Measurements from ENCODE around the gene CDK5RAP1. TPM values are rescaled to one million over a fixed set of nuclear protein-coding genes. Genes with fewer than 3 reads are reported as not detected.
"Not testable (repeated sequence)": the region's sequence is repeated elsewhere in the genome, so short reads cannot be mapped to it uniquely, and the experiment has no call there.

The CDK5RAP1 gene
- total RNA-seq, 2 experiments from 2014 or later, result 31.3 to 41.5 TPM

- Mint-ChIP-seq H3K9me3 (ENCODE audit: low read depth) (no peaks in the 10 kb centered on the region), H3K4me3 (peak overlapping the region; percentile 79), H3K4me1 (peaks cover 46% of the 10 kb centered on the region), H3K27ac (peak overlapping the region; percentile 90), H3K36me3 (ENCODE audit: low read depth) (peaks cover 7% of the 10 kb centered on the region), H3K27me3 (no peaks in the 10 kb centered on the region)
- ATAC-seq, result peak; percentile 47
- intact Hi-C loops (cut with DNase I, micrococcal nuclease), result loop anchor here (1.0 to 5.0 kb wide), 6 partner anchors 44 to 592 kb away; partner anchors contain the start of genes CHMP4B (in 1 of the 2) and RALY (in 1 of the 2)
- ChIA-PET CTCF (interaction anchor here (0.5 to 1.2 kb wide), 8 partner anchors 10 to 392 kb away, joined by 3 to 4 read pairs (median 3); partner anchors contain the start of gene ACTL10), POLR2A (interaction anchor here (0.6 to 0.7 kb wide), 4 partner anchors 55 to 662 kb away, joined by 3 to 8 read pairs (median 3); no protein-coding TSS in a partner anchor)
- no peak for DNase-seq
Measured at GRCh38 chr20:33400812-33401183, 521 bp downstream of the CDK5RAP1 start.

- intact Hi-C loops (cut with DNase I, micrococcal nuclease), result loop anchor here (2.0 to 5.0 kb wide), 2 partner anchors 45 to 592 kb away; partner anchors contain the start of gene RALY (in 1 of the 2)
- peaks cover 9% of the 10 kb centered on the region for H3K36me3 Mint-ChIP-seq (ENCODE audit: low read depth)
- H3K27ac Mint-ChIP-seq, result no peak overlapping the region
- H3K27me3 Mint-ChIP-seq, result no peaks in the 10 kb centered on the region
- no peak for ATAC-seq
- no peaks in the 10 kb centered on the region for H3K9me3 Mint-ChIP-seq (ENCODE audit: low read depth)
- peaks cover 46% of the 10 kb centered on the region for H3K4me1 Mint-ChIP-seq
- no peak for DNase-seq
- H3K4me3 Mint-ChIP-seq, result peak overlapping the region; percentile 79
- POLR2A ChIA-PET, result interaction anchor here (0.6 to 0.7 kb wide), 2 partner anchors 80 to 96 kb away, joined by 3 read pairs; no protein-coding TSS in a partner anchor
- CTCF ChIA-PET, result interaction anchor here (1.2 kb wide), 1 partner anchor 45 kb away, joined by 3 read pairs; no protein-coding TSS in a partner anchor
Measured at GRCh38 chr20:33399924-33400323, 1.4 kb downstream of the CDK5RAP1 start.

- POLR2A ChIA-PET, result no interaction called here
- peaks cover 43% of the 10 kb centered on the region for H3K36me3 Mint-ChIP-seq (ENCODE audit: low read depth)
Measured at GRCh38 chr20:33394718-33395117, 6.6 kb downstream of the CDK5RAP1 start.

GRCh38 chr20:33393609-33394008, 7.7 kb downstream of the CDK5RAP1 start:
- Mint-ChIP-seq H3K36me3 (ENCODE audit: low read depth) (peaks cover 46% of the 10 kb centered on the region), H3K27ac (no peak overlapping the region), H3K4me3 (no peak overlapping the region), H3K4me1 (peaks cover 23% of the 10 kb centered on the region), H3K27me3 (no peaks in the 10 kb centered on the region), H3K9me3 (ENCODE audit: low read depth) (no peaks in the 10 kb centered on the region)
- no peak for DNase-seq
- ChIA-PET CTCF (interaction anchor here (0.7 to 0.8 kb wide), 2 partner anchors 606 to 1732 kb away, joined by 3 read pairs; no protein-coding TSS in a partner anchor), POLR2A (interaction anchor here (0.7 kb wide), 1 partner anchor 8 kb away, joined by 8 read pairs; no protein-coding TSS in a partner anchor)
- intact Hi-C loops (cut with DNase I, micrococcal nuclease), result no loop called here
- ATAC-seq, result no peak

More at GRCh38 chr20:33394718-33395117, 6.6 kb downstream of the CDK5RAP1 start:
- CTCF ChIA-PET, result no interaction called here
- no peak for ATAC-seq
- H3K27me3 Mint-ChIP-seq, result no peaks in the 10 kb centered on the region
- H3K27ac Mint-ChIP-seq, result peak overlapping the region; percentile 66
- intact Hi-C loops (cut with DNase I, micrococcal nuclease), result no loop called here
- peaks cover 29% of the 10 kb centered on the region for H3K4me1 Mint-ChIP-seq
- no peak overlapping the region for H3K4me3 Mint-ChIP-seq
- no peak for DNase-seq
- no peaks in the 10 kb centered on the region for H3K9me3 Mint-ChIP-seq (ENCODE audit: low read depth)

GRCh38 chr20:33391722-33392415, 9.4 kb downstream of the CDK5RAP1 start:
- H3K27me3 Mint-ChIP-seq, result no peaks in the 10 kb centered on the region
- ChIA-PET POLR2A (no interaction called here), CTCF (no interaction called here)
- ATAC-seq (no peak), DNase-seq (no peak)
- peaks cover 50% of the 10 kb centered on the region for H3K36me3 Mint-ChIP-seq (ENCODE audit: low read depth)
- H3K4me3 Mint-ChIP-seq, result no peak overlapping the region
- H3K4me1 Mint-ChIP-seq, result peaks cover 8% of the 10 kb centered on the region
- intact Hi-C loops (cut with DNase I, micrococcal nuclease), result no loop called here
- no peaks in the 10 kb centered on the region for H3K9me3 Mint-ChIP-seq (ENCODE audit: low read depth)
- no peak overlapping the region for H3K27ac Mint-ChIP-seq

GRCh38 chr20:33389326-33389725, 12.0 kb downstream of the CDK5RAP1 start:
- H3K27me3 Mint-ChIP-seq; H3K4me3 Mint-ChIP-seq; DNase-seq; H3K27ac Mint-ChIP-seq; ATAC-seq; H3K9me3 Mint-ChIP-seq (ENCODE audit: low read depth); POLR2A ChIA-PET; CTCF ChIA-PET; H3K4me1 Mint-ChIP-seq; intact Hi-C loops (cut with DNase I, micrococcal nuclease): not testable (repeated sequence)
- peaks cover 46% of the 10 kb centered on the region for H3K36me3 Mint-ChIP-seq (ENCODE audit: low read depth)

GRCh38 chr20:33388268-33388667, 13.1 kb downstream of the CDK5RAP1 start:
- no peaks in the 10 kb centered on the region for H3K4me1 Mint-ChIP-seq
- CTCF ChIA-PET, result interaction anchor here (1.0 kb wide), 1 partner anchor 18 kb away, joined by 3 read pairs; no protein-coding TSS in a partner anchor
- H3K36me3 Mint-ChIP-seq (ENCODE audit: low read depth), result peaks cover 42% of the 10 kb centered on the region
- H3K4me3 Mint-ChIP-seq, result no peak overlapping the region
- DNase-seq, result no peak
- no peak overlapping the region for H3K27ac Mint-ChIP-seq
- no peak for ATAC-seq
- intact Hi-C loops (cut with DNase I, micrococcal nuclease), result no loop called here
- POLR2A ChIA-PET, result no interaction called here
- no peaks in the 10 kb centered on the region for H3K27me3 Mint-ChIP-seq
- H3K9me3 Mint-ChIP-seq (ENCODE audit: low read depth), result no peaks in the 10 kb centered on the region

- ChIA-PET CTCF (interaction anchor here (1.0 kb wide), 1 partner anchor 20 kb away, joined by 3 read pairs; no protein-coding TSS in a partner anchor), POLR2A (no interaction called here)
- ATAC-seq, result no peak
- Mint-ChIP-seq H3K4me1 (no peaks in the 10 kb centered on the region), H3K36me3 (ENCODE audit: low read depth) (peaks cover 38% of the 10 kb centered on the region), H3K27ac (no peak overlapping the region), H3K27me3 (no peaks in the 10 kb centered on the region), H3K4me3 (no peak overlapping the region), H3K9me3 (ENCODE audit: low read depth) (no peaks in the 10 kb centered on the region)
- intact Hi-C loops (cut with DNase I, micrococcal nuclease), result no loop called here
- DNase-seq, result no peak
Measured at GRCh38 chr20:33387177-33387576, 14.1 kb downstream of the CDK5RAP1 start.

GRCh38 chr20:33386673-33387072, 14.6 kb downstream of the CDK5RAP1 start:
- POLR2A ChIA-PET, result no interaction called here
- Mint-ChIP-seq H3K4me3 (no peak overlapping the region), H3K27ac (no peak overlapping the region), H3K36me3 (ENCODE audit: low read depth) (peaks cover 34% of the 10 kb centered on the region), H3K4me1 (no peaks in the 10 kb centered on the region), H3K27me3 (no peaks in the 10 kb centered on the region), H3K9me3 (ENCODE audit: low read depth) (no peaks in the 10 kb centered on the region)
- no peak for DNase-seq
- intact Hi-C loops (cut with DNase I, micrococcal nuclease), result no loop called here
- CTCF ChIA-PET, result no interaction called here
- no peak for ATAC-seq

GRCh38 chr20:33377366-33377765, 24.0 kb downstream of the CDK5RAP1 start:
- no peaks in the 10 kb centered on the region for H3K27me3 Mint-ChIP-seq
- H3K9me3 Mint-ChIP-seq (ENCODE audit: low read depth), result no peaks in the 10 kb centered on the region
- H3K27ac Mint-ChIP-seq, result no peak overlapping the region
- peaks cover 42% of the 10 kb centered on the region for H3K36me3 Mint-ChIP-seq (ENCODE audit: low read depth)
- ChIA-PET CTCF (interaction anchor here (1.2 to 1.4 kb wide), 2 partner anchors 10 to 68 kb away, joined by 4 read pairs; no protein-coding TSS in a partner anchor), POLR2A (interaction anchor here (0.6 kb wide), 1 partner anchor 165 kb away, joined by 3 read pairs; no protein-coding TSS in a partner anchor)
- peaks cover 26% of the 10 kb centered on the region for H3K4me1 Mint-ChIP-seq
- no peak overlapping the region for H3K4me3 Mint-ChIP-seq
- intact Hi-C loops (cut with DNase I, micrococcal nuclease), result no loop called here
- no peak for DNase-seq
- peak; percentile 42 for ATAC-seq

- ChIA-PET POLR2A (interaction anchor here (0.6 kb wide), 1 partner anchor 16 kb away, joined by 11 read pairs; no protein-coding TSS in a partner anchor), CTCF (no interaction called here)
- no peak for DNase-seq
- H3K27me3 Mint-ChIP-seq, result no peaks in the 10 kb centered on the region
- H3K9me3 Mint-ChIP-seq (ENCODE audit: low read depth), result no peaks in the 10 kb centered on the region
- peaks cover 37% of the 10 kb centered on the region for H3K36me3 Mint-ChIP-seq (ENCODE audit: low read depth)
- H3K4me1 Mint-ChIP-seq, result peaks cover 41% of the 10 kb centered on the region
- no peak overlapping the region for H3K27ac Mint-ChIP-seq
- intact Hi-C loops (cut with DNase I, micrococcal nuclease), result no loop called here
- no peak for ATAC-seq
- H3K4me3 Mint-ChIP-seq, result no peak overlapping the region
Measured at GRCh38 chr20:33373735-33374605, 27.3 kb downstream of the CDK5RAP1 start.

Measured in activated CD4-positive, alpha-beta T cell treated with anti-CD3 and anti-CD28 coated beads for 36 hours (primary cell).